ENCODE data around the gene CDC5L. TPM values are rescaled to one million over a fixed set of nuclear protein-coding genes. Genes with fewer than 3 reads are reported as not detected.

The CDC5L gene
- total RNA-seq, 1 experiment from 2014 or later, result 24.6 TPM

GRCh38 chr6:44435500-44435899 is 48.0 kb downstream of the CDC5L start:
- intact Hi-C loops (cut with micrococcal nuclease), result no loop called here
- Histone ChIP-seq H2AFZ (ENCODE audit: low read depth, low read length, poor library complexity, severe bottlenecking) (no peak overlapping the region), H3K27me3 (ENCODE audit: insufficient read depth, low read length) (no peaks in the 10 kb centered on the region), H3K9me2 (ENCODE audit: insufficient read depth) (no peaks in the 10 kb centered on the region), H3K4me3 (replicated peaks in 1 of 2; ENCODE audit: low read depth in 1 of 2, low read length in 2 of 2) (no peak overlapping the region), H3K4me1 (ENCODE audit: control insufficient read depth in 1 of 2, insufficient read depth in 2 of 2, low read length in 2 of 2) (no peaks in the 10 kb centered on the region), H4K20me1 (ENCODE audit: insufficient read depth) (peaks cover 4% of the 10 kb centered on the region; the same call in 1 of the 2 replicates), H3K9me3 (ENCODE audit: control insufficient read depth in 1 of 2, insufficient read depth in 1 of 2, low read depth in 1 of 2, low read length in 2 of 2) (no peaks in the 10 kb centered on the region), H3K27ac (ENCODE audit: low read depth, low read length) (no peak overlapping the region), H3K79me2 (ENCODE audit: insufficient read depth, low read length) (peaks cover 21% of the 10 kb centered on the region), H3K9ac (ENCODE audit: low read length) (no peak overlapping the region), H3K36me3 (ENCODE audit: control insufficient read depth in 1 of 2, insufficient read depth in 2 of 2, low read length in 2 of 2) (peaks cover 3 to 10% of the 10 kb centered on the region in 2 experiments; a peak in 2 of 4 replicates), H3K4me2 (ENCODE audit: low read length) (no peak overlapping the region)
- ATAC-seq, result no peak
- TF ChIP-seq MAX (IDR thresholded peaks at IDR 0.05), result no peak
- TF ChIP-seq JUND (IDR thresholded peaks at IDR 0.05), result no peak
- TF ChIP-seq ZFX (IDR thresholded peaks at IDR 0.05), result no peak
- no peak for TF ChIP-seq CBX3 (IDR thresholded peaks at IDR 0.05; ENCODE audit: low read depth)
- no peak for TF ChIP-seq CEBPB (IDR thresholded peaks at IDR 0.05; ENCODE audit: low read depth)
- no TSS peak for BruUV-seq (replicated peaks)
- ChIA-PET POLR2A (no interaction called here), CTCF (interaction anchor here (0.8 to 1.8 kb wide), 2 partner anchors 9 to 21 kb away, joined by 4 to 5 read pairs; no protein-coding TSS in a partner anchor), RAD21 (ENCODE audit: low non-redundant PET in 1 of 2, low total read pairs in 2 of 2, uncharacterized antibody in 2 of 2, unreplicated experiment in 2 of 2) (no interaction called here)
- no peak for DNase-seq (ENCODE audit: low read depth, low spot score)

GRCh38 chr6:44438827-44439226 is 51.3 kb downstream of the CDC5L start:
- 0 out of 4 replicates have a peak, but pooled peaks cover 0 to 3% of the 10 kb centered on the region in 2 experiments for H3K36me3 ChIP-seq (ENCODE audit: control insufficient read depth in 1 of 2, insufficient read depth in 2 of 2, low read length in 2 of 2)
- no peak overlapping the region for H3K4me2 ChIP-seq (ENCODE audit: low read length)
- CTCF ChIA-PET, result interaction anchor here (1.5 kb wide), 1 partner anchor 8 kb away, joined by 4 read pairs; no protein-coding TSS in a partner anchor
- RAD21 ChIA-PET (ENCODE audit: low non-redundant PET in 1 of 2, low total read pairs in 2 of 2, uncharacterized antibody in 2 of 2, unreplicated experiment in 2 of 2), result no interaction called here
- TF ChIP-seq RAD21 (IDR thresholded peaks at IDR 0.05; ENCODE audit: low read depth) (no peak), ELF1 (IDR thresholded peaks at IDR 0.05; ENCODE audit: borderline replicate concordance, low read depth) (no peak), ATF3 (IDR thresholded peaks at IDR 0.05) (no peak), SIN3A (IDR thresholded peaks at IDR 0.05; ENCODE audit: low read depth) (no peak)
- ATAC-seq (no peak), DNase-seq (ENCODE audit: low read depth, low spot score) (no peak)
- no peak overlapping the region for H3K9ac ChIP-seq (ENCODE audit: low read length)
- intact Hi-C loops (cut with micrococcal nuclease), result no loop called here
- H4K20me1 ChIP-seq (ENCODE audit: insufficient read depth), result no peaks in the 10 kb centered on the region; the same call in 1 of the 2 replicates
- POLR2A ChIA-PET, result no interaction called here
- BruUV-seq (replicated peaks), result no TSS peak
- no peaks in the 10 kb centered on the region for H3K27me3 ChIP-seq (ENCODE audit: insufficient read depth, low read length)
- no peak overlapping the region for H3K27ac ChIP-seq (ENCODE audit: low read depth, low read length)
- no peaks in the 10 kb centered on the region for H3K4me1 ChIP-seq (ENCODE audit: control insufficient read depth in 1 of 2, insufficient read depth in 2 of 2, low read length in 2 of 2)
- no peak overlapping the region for H3K4me3 ChIP-seq (replicated peaks in 1 of 2; ENCODE audit: low read depth in 1 of 2, low read length in 2 of 2)
- peaks cover 28% of the 10 kb centered on the region for H3K79me2 ChIP-seq (ENCODE audit: insufficient read depth, low read length)
- H3K9me3 ChIP-seq (ENCODE audit: control insufficient read depth in 1 of 2, insufficient read depth in 1 of 2, low read depth in 1 of 2, low read length in 2 of 2), result peaks cover 0 to 6% of the 10 kb centered on the region in 2 experiments; a peak in 1 of 4 replicates
- no peaks in the 10 kb centered on the region for H3K9me2 ChIP-seq (ENCODE audit: insufficient read depth)
- no peak overlapping the region for H2AFZ ChIP-seq (ENCODE audit: low read depth, low read length, poor library complexity, severe bottlenecking)
